GM21423 (cell line): ENCODE data around the gene CEP70.
"Not testable (repeated sequence)": the region's sequence is repeated elsewhere in the genome, so short reads cannot be mapped to it uniquely, and the experiment has no call there.

ENCODE experiments used
- ATAC-seq: cut with Tn5 transposase; IDR thresholded peaks from one replicate; pipeline ENCODE4 v1.9.1; 2021; ENCODE audit warnings: mild to moderate bottlenecking, moderate library complexity; ENCODE audit not compliant: unreplicated experiment

Gene CEP70, protein sequence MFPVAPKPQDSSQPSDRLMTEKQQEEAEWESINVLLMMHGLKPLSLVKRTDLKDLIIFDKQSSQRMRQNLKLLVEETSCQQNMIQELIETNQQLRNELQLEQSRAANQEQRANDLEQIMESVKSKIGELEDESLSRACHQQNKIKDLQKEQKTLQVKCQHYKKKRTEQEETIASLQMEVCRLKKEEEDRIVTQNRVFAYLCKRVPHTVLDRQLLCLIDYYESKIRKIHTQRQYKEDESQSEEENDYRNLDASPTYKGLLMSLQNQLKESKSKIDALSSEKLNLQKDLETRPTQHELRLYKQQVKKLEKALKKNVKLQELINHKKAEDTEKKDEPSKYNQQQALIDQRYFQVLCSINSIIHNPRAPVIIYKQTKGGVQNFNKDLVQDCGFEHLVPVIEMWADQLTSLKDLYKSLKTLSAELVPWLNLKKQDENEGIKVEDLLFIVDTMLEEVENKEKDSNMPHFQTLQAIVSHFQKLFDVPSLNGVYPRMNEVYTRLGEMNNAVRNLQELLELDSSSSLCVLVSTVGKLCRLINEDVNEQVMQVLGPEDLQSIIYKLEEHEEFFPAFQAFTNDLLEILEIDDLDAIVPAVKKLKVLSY

DNA sequence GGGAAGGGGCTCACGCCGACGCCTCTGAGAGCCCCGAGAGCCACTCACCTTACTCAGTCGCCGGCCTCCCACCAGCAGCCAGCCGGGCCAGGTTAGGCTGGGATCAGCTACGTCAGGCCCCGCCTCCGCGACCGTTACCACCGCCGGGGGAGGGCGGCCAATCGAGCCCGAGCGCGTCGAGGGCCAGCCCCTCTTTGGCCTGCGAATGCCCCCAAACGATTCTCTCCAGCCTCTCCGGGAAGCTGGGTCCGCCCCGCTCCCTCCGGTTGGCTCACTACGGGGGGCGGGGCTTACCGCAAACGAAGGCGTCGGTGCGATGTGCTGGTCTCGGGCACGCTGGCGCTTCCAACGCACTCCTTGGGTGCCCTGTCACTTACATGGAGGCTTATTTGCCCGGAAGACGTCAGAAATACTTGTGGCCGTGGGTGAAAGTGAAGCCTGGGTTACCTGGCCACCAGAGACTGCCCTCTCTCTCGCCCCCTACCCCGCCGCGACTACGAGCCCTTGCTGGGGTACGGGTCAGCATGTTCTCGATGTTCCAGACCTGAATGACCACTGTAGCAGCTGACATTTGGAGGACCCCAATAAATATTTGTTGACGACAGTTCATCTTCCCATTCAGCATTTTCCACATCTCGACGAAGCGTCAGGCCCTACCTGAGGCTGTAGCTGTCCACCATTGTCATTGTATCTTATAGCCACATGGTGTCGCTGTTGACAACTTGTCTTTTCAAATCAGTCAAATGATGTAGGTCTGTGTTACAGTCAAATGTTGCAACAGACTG is at the start of gene CEP70:
Gene CEP70 (minus strand): TSS at position 111 of the 785 bp plus-strand sequence. CDS start 21,333 bp downstream, outside the sequence.
- ATAC-seq = peak; percentile 86

DNA sequence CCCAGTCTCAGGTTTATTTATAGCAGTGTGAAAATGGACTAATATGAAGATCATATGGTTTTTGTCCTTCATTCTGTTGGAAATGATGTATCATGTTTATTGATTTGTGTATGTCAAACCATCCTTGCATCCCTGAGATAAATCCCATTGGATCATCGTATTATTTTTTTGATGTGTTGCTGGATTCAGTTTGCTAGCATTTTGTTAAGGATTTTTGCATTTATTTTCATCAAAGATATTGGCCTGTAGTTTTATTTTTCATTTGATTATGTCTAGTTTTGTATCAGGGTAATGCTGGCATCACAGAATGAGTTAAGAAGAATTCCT is 48.8 kb upstream of the CEP70 start:
- no peak for ATAC-seq

DNA sequence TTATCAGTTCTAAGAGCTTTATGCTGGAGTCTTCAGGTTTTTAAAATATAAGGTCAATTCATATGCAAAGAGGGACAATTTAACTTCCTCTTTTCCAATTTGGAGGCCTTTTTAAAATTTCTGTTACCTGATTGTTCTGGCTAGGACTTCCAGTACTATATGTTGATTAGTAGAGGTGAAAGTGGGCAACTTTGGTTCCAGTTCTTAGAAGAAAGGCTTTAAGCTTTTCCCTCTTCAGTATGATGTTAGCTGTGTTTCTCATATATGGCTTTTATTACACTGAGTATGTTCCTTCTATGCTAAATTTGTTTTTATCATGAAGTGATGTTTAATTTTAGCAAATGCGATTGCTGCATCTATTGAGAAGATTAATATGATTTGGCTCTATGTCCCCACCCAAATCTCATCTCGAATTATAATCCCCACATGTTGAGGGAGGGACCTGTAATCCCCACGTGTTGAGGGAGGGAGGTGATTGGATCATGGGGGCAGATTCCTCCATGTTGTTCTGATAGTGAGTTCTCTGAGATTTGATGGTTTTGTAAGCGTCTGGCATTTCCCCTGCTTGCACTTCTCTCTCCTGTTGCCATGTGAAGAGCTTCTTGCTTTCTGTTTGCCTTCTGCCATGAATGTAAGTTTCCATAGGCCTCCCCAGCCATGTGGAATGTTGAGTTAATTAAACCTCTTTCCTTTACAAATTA is 48.3 kb upstream of the CEP70 start:
- ATAC-seq = no peak

DNA sequence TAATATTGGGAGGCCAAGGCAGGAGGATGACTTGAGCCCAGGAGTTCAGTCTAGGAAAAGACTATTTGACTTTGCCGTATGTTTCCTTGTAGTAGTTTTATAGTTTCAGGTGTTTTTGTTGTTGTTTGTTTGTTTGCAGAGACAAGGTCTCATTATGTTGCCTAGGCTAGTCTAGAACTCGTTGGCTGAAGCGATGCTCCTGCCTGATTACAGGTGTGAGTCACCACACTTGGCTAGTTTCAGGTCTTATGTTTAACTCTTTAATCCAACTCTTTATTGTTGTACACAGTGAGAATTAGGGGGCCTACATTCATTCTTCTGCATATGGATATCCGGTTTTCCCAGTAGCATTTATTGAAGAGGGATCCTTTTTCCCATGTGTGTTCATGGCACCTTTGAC is 46.5 kb upstream of the CEP70 start:
- no peak for ATAC-seq

DNA sequence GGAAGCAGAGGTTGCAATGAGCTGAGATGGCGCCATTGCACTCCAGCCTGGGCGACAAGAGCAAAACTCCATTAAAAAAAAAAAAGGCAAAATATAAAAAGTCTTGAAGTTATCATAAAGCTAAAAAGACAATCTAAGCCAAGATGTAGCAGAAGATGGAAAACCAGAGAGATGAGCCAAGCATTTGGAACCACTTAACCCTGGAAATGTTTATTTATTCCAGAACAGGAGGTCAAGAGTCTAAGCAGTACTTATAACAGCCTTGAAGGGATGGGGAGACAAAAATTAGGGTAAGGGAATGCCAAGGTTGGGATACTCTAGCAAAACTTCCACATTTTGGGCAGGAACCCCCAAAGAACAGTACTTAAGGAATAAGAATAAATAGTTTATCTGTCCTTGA is 44.6 kb upstream of the CEP70 start:
- no peak for ATAC-seq

DNA sequence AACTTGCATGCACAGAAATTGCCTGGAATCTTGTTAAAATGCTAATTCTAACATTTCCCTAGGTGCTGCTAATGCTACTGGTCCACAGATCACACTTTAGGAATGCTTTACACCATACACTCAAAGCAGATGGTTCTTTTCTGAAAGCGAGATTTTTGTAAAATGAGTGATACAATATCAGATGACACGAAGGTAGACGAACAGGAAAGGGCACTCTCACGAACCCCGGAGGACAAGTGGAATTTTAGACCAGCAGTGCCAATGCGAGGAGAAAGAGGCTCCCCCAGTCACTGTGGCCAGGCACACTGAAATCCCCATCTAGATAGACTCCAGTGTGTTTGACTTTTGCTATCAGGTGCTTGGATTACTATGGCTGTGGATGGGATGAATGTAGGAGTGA is 35.5 kb upstream of the CEP70 start:
- ATAC-seq = no peak

DNA sequence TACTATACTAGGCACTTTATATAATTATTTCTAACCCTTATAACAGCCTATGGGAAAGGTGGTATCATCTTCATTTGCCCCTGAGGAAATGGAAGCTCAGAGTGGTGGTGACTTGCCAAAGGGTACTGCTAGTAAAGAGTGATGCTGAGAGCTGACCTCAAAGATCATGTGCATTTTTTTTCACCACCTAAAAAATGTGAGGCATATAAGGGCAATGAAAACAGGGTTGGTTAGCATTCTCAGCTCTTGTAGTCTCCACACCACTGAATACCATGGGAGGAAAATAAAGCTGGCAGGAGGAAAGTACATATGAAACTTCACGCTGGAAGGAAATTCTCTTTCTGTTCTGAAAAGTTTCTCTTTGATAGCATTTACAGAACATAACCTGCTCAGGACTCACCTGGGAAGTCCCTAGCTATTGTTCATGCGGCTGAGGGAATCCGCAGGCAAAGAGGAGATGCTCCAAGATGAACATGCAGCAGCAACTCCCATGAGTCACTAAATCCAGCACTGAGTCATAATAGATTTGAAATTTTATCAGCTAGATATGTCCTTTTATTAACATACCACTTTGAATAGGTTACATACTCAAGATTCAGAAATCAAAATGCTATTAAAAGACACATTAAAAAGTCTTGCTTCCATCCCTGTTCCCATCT is 31.8 kb upstream of the CEP70 start:
- no peak for ATAC-seq

DNA sequence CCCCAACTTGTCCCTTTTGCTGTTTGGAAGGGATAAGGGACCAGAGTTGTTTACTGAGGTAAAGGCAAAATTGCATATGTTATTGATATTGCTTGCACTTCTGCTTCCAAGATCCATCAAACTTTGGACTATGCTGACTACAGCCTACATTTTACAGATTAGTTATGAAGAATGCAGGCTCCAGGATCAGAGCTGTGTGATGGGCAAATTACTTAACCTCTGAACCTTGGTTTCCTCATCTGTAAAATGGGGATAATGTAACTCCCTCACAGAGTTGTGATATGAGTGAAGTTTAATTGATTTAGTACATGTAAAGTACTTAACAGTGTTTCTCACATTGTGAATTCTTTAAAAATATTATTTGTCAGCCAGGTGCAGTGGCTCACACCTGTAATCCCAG is 30.5 kb upstream of the CEP70 start:
- ATAC-seq = no peak

DNA sequence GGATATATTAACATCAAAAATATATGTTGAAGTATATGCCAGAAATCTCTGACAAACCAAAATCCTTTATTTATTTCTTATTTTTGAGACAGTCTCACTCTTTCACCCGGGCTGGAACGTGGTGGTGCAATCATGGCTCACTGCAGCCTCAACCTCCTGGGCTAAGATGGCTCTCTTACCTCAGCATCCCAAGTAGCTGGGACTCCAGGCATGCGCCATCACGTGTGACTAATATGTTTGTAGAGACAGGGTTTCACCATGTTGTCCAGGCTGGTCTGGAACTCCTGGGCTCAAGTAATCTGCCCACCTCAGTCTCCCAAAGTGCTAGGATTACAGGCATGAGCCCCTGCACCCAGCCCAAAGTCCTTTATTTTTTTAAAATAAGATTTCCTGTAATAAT is 26.4 kb upstream of the CEP70 start:
- no peak for ATAC-seq

DNA sequence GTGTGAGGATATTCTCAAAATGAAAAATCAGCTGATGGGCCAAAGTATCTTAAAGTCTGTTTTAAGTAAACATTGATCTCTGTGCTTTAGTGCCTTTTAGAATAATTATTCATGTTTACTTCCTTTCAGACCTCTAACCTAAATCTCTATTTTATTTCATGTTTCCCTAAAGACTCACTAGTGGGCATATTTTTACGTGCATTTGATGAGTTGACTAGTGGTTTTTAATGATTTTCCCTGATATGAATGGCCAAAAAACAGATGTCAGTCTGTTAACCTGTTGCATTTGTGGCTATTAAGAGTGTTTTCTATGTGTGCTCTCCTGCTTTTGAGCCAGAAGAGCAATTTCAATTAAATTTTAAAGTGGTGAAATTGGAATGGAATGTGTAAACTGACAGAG is 21.4 kb upstream of the CEP70 start:
- ATAC-seq = no peak

DNA sequence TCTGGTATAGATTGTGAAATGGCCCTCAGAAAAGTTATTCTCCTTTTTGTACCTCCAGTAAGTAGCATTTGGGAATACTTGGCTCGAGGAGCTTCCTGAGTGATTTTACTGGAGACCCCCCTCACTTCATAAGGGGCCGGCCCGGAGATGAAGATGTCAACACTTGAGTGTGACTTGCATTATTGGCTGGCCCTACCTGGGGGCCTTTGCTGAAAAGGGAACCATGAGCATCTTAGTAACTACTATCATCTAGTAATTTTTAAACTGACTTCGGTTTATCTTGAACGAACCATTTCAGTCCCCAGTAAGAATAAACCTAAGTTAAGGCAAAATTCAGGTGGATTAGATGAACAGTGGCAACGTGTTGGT is 15.8 kb upstream of the CEP70 start:
- no peak for ATAC-seq

DNA sequence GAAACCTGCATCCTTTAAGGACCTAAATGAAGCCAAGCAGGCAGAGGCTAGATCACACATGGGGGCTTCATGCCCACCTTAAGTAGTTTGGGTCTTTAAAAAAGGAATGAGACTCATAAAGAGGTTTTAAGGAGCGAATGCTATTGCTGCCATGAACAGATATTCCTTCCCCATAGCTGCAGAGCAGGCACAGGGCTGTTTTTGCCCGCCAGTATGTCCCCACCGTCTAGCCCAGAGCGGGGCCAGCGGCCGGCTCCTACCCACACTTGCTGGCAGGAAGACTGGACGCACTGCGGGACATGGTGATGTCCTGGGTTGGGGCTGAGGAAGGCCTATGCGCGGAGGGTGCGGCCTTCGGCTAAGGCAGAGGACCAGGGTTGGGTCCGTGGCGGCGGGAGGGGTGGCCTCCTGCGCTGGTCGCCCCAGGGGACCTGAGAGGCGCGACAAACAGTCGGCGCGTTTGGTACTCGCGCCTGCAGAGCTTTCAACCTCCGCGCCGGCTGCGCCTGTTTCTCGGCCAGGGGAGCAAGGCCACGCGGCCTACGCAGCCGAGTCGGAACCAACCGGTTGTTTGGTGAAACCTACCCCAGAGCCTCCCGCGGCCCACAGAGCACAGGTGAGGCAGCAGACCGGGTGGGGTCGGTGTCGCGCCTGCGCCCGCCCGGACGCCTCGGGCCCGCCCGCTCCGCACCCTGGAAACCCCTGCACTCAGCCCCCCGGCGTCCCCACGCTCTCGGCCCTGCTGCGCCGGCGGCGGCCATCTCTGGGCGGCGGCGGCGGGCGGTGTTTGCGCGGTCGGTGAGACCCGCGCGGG is 14.5 kb upstream of the CEP70 start, which contains the start of gene FAIM:
Gene FAIM (plus strand): TSS at position 450 of the 814 bp plus-strand sequence. CDS start 10,956 bp downstream, outside the sequence.
- ATAC-seq = peak; percentile 74

DNA sequence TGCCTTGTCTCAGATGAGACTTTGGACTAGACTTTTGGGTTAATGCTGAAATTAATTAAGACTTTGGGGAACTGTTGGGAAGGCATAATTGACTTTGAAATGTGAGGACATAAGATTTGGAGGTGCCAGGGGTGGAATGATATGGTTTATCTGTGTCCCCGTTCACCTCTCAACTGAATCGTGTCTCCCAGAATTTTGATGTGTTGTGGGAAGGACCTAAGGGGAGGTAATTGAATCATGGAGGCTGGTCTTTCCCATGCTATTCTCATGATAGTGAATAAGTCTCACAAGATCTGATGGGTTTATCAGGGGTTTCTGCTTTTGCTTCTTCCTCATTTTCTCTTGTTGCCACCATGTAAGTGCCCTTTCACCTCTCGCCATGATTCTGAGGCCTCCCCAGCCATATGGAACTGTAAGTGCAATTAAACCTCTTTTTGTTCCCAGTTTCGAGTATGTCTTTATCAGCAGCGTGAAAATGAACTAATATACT is 10.1 kb upstream of the CEP70 start:
- ATAC-seq = not testable (repeated sequence)

DNA sequence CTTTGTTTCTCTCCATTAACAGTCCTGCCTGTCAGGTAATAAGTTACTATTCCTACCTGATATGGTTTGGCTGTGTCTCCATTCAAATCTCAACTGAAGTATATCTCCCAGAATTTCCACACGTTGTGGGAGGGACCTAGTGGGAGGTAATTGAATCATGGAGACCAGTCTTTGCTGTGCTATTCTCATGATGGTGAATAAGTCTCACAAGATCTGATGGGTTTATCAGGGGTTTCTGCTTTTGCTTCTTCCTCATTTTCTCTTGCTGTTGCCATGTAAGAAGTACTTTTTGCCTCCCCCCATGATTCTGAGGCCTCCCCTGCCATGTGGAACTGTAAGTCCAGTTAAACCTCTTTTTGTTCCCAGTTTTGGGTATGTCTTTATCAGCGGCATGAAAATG is 7.6 kb upstream of the CEP70 start:
- ATAC-seq = not testable (repeated sequence)

DNA sequence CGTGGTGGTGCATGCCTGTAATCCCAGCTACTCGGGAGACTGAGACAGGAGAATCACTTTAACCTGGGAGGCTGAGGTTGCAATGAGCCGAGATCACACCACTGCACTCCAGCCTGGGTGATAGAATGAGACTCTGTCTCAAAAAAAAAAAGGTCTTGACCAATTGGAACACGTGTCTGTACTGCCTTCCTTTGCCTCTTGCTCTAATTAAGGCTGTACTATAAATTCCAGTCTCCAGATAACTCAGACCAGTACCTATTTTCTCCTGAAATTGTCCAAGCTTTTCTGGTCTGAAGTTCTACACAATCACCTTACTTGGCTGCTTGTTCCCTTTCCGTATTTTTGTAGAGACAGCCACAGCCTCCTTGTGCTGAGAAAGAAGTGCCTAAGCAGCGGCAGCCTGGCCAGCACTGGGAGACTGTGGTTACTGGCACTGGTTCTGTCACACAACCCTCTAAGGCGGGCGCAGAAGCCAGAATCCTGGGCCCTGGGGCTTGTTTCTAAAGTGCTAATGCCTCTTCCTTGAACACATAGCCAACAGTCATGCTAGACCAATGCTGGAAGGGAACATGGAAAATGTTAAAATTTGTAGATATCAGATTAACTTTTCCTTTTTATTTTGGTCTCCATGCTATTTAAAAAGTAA is 6.2 kb upstream of the CEP70 start:
- ATAC-seq = no peak

DNA sequence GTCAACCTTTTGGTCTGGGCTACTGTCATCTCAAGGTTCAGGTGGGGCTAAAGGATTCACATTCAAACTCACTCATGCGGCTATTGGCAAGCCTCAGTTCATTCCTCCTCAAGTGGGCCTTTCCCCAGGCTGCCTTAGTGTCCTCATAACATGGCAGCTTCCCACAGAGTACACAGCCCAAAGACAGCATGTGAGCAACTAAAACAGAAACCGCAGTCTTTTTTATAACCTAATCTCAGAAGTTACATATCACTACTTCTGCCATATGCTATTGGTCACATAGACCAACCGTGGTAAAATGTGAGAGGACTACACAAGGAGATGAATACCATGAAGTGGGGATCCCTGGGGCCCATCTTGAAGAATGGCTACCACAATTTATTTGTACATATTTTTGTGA is 4.5 kb upstream of the CEP70 start:
- no peak for ATAC-seq

DNA sequence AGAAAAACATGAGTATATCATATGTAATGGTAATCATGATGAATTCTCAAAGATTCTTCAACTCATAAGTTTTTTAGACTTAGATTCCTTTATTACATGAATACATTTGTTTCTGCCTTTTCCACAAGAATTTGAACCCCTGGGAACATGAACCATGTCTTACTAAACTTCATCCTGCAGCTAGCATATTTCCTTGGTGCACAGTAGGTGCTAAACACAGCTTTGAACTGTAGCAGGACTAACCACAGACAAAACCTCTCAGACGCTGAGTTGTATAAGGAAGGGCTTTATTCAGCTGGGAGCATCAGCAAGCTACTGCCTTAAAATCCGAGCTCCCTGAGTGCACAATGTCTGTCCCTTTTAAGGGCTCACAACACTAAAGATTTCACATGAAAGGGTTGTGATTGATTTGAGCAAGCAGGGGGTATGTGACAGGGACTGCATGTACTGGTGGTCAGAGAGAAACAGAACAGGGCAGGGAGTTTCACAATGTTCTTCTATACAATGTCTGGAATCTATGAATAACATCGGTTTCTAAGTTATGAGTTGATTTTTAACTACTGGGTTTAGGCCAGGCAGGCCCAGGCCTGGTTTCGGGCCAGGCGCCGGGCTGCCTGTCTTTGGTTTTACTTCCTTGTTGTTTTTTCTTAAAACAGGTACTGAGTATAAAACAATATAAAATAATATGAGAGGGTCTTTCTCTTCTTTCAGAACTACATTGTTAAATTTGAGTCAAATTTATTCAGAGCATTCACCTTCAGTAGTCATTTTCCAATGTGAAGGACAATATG is 3.3 kb upstream of the CEP70 start:
- ATAC-seq = not testable (repeated sequence)

DNA sequence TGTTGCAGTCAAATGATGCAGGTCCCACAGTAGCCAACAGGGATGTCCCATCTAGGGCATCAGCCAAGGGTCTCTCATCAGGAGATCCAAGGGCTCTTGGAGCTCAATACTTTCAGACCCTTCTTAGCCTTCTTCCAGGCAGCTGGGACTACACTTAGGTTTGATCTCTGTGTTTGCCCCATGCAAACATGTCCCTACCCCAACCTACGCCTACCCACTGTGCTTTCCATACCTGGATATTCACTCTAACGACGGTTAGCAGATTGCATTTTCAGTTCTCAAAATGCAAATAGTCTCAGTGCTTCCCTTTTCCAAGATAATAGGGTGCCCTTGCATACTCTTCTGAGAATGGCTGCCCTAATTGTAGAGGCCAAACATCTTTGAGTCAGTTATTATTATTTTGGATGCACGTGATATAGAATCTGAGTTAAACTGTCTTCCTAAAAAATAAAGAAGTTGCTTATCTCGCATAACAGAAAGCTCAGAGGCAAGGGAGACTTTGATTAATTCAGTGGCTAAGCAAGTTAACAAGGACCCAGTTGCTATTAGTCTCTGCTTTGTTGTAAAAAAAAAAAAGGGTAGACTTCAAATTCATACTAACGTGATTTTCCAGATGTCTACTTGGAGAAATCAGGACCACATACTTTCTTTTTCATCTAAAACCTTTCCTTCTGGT is 1.0 kb upstream of the CEP70 start:
- peak; percentile 1 for ATAC-seq
